HepG2 (cell line): ENCODE results near the gene SPNS3. TPM values are rescaled to one million over a fixed set of nuclear protein-coding genes. Genes with fewer than 3 reads are reported as not detected.
A peak's percentile ranks its signal among the peaks of the same experiment; 100 is the strongest.

Source experiments
- CEBPZ ChIP-seq: IDR thresholded peaks from 2 replicates; pipeline ENCODE4 v1.6.1; 2012; ENCODE audit warnings: low read length, improper control_type of control experiment
- MED1 ChIP-seq: sonication (generic); formaldehyde crosslinking; IDR thresholded peaks from 2 replicates; pipeline ENCODE4 v1.4.0; 2020; ENCODE audit warnings: missing genetic modification reagents
- MIER3 ChIP-seq: IDR thresholded peaks from 2 replicates; pipeline ENCODE4 v1.6.1; 2016; ENCODE audit warnings: missing compliant biosample characterization, borderline replicate concordance
- MLX ChIP-seq: IDR thresholded peaks from 2 replicates; pipeline ENCODE4 v1.6.1; 2016
- PCBP2 ChIP-seq: fragments of 200-400 bp; formaldehyde crosslinking; optimal IDR thresholded peaks from 2 replicates; pipeline ENCODE3; 2018; ENCODE audit warnings: low read length, low read depth; ENCODE audit not compliant: poor library complexity, severe bottlenecking
- PHF21A ChIP-seq: sonication (generic); formaldehyde crosslinking; IDR thresholded peaks from 2 replicates; pipeline ENCODE4 v1.5.0; 2020; ENCODE audit warnings: mild to moderate bottlenecking, missing genetic modification reagents
- PPARG ChIP-seq: conservative IDR thresholded peaks from 2 replicates; pipeline ENCODE4 v1.6.1; 2016; ENCODE audit warnings: missing biosample characterization, missing genetic modification reagents
- SAP130 ChIP-seq: IDR thresholded peaks from 2 replicates; pipeline ENCODE4 v1.6.1; 2016; ENCODE audit warnings: low read depth
- TCF12 ChIP-seq, 2 experiments: fragments of 450-650 bp in 1 of 2; sonication (generic) in 1 of 2; formaldehyde crosslinking in 1 of 2; IDR thresholded peaks; 2 replicates each; pipeline versions ENCODE4 v1.6.1 to v1.8.0; 2017 to 2022; ENCODE audit warnings: antibody characterized with exemption in 1 of 2, mild to moderate bottlenecking in 1 of 2, missing genetic modification reagents in 1 of 2, moderate library complexity in 1 of 2
- TEF ChIP-seq: sonication (generic); formaldehyde crosslinking; IDR thresholded peaks from 2 replicates; pipeline ENCODE4 v1.5.0; 2020; ENCODE audit warnings: missing genetic modification reagents
- TSC22D2 ChIP-seq: sonication (generic); formaldehyde crosslinking; IDR thresholded peaks from 2 replicates; pipeline ENCODE4 v1.5.1; 2020; ENCODE audit warnings: missing genetic modification reagents, mild to moderate bottlenecking, borderline replicate concordance
- ZBTB8A ChIP-seq: sonication (generic); formaldehyde crosslinking; IDR thresholded peaks from 2 replicates; pipeline ENCODE4 v1.4.0; 2020; ENCODE audit warnings: mild to moderate bottlenecking, low read depth, missing genetic modification reagents, borderline replicate concordance
- ZFAT ChIP-seq: sonication (generic); formaldehyde crosslinking; conservative IDR thresholded peaks from 2 replicates; pipeline ENCODE4 v1.8.1; 2023; ENCODE audit warnings: missing genetic modification reagents, inconsistent platforms
- ZKSCAN1 ChIP-seq: fragments of 150-350 bp; IDR thresholded peaks from 2 replicates; pipeline ENCODE4 v1.6.1; 2014; ENCODE audit warnings: low read length
- ZNF329 ChIP-seq: sonication (generic); formaldehyde crosslinking; IDR thresholded peaks from 2 replicates; pipeline ENCODE4 v1.9.0; 2021; ENCODE audit warnings: low read depth, mild to moderate bottlenecking, missing genetic modification reagents
- ZNF513 ChIP-seq: sonication (generic); formaldehyde crosslinking; conservative IDR thresholded peaks from 2 replicates; pipeline ENCODE4 v1.5.0; 2020; ENCODE audit warnings: missing genetic modification reagents
- ZNF777 ChIP-seq: sonication (generic); formaldehyde crosslinking; IDR thresholded peaks from 2 replicates; pipeline ENCODE4 v1.4.0; 2020; ENCODE audit warnings: missing genetic modification reagents
- ZNF800 ChIP-seq: sonication (generic); formaldehyde crosslinking; IDR thresholded peaks from 2 replicates; pipeline ENCODE4 v1.4.0; 2020; ENCODE audit warnings: missing genetic modification reagents
- polyA plus RNA-seq, 8 experiments: library from polyadenylated mRNA; depleted of rRNA in 3 of 8; stranded (reverse) in 7 of 8; unstranded in 1 of 8; fragments of >200 nt; fragmentation: Illumina TruSeq in 4 of 8; extraction: Trizol in 4 of 8; gene quantifications; 2 replicates each; pipeline versions ENCODE4 v1.2.1 to v1.2.3, GENCODE V29; 2011 to 2016; ENCODE audit warnings: low read depth in 4 of 8, missing spikeins in 1 of 8, mixed read lengths in 1 of 8; ENCODE audit not compliant: insufficient read depth in 1 of 8
- total RNA-seq, 5 experiments: library from RNA; depleted of rRNA; stranded (reverse); fragments of >200 nt; fragmentation: Illumina TruSeq; extraction: Trizol; gene quantifications; 2 replicates each; pipeline ENCODE4 v1.2.3, GENCODE V29; 2016; ENCODE audit warnings: low read depth in 1 of 5

The SPNS3 gene
- total and polyA plus RNA-seq, 2 of the 13 experiments (the other 11 are each of a cell fraction or from before 2014, with no cell fraction given), result not detected

- TF ChIP-seq ZNF777 (CRISPR knock-in tag) (0 out of 2 replicates have a peak, but pooled peaks have one; percentile 45), ZFAT (CRISPR knock-in tag) (no peak), MLX (CRISPR knock-in tag) (peak; percentile 70; the same call in 1 of the 2 replicates), PHF21A (CRISPR knock-in tag) (no peak), ZBTB8A (CRISPR knock-in tag) (no peak), TCF12 (IDR thresholded peaks at IDR 0.05) (no peak), TCF12 (CRISPR knock-in tag; IDR thresholded peaks at IDR 0.05) (no peak), CEBPZ (no peak), MIER3 (CRISPR knock-in tag) (0 out of 2 replicates have a peak, but pooled peaks have one; percentile 49), ZNF800 (peak; percentile 86), MED1 (peak; percentile 61; the same call in 1 of the 2 replicates), SAP130 (CRISPR knock-in tag) (peak; percentile 89), TEF (peak; percentile 88; the same call in 1 of the 2 replicates), TSC22D2 (CRISPR knock-in tag) (peak; percentile 98), PCBP2 (no peak), ZNF513 (CRISPR knock-in tag) (no peak), ZKSCAN1 (no peak), ZNF329 (CRISPR knock-in tag) (peak; percentile 71; the same call in 1 of the 2 replicates), PPARG (peak; percentile 77)
Measured at GRCh38 chr17:4492721-4493561, 59.2 kb downstream of the SPNS3 start (continued).
